ENCODE measurements around the gene RNF114. TPM values are rescaled to one million over a fixed set of nuclear protein-coding genes. Genes with fewer than 3 reads are reported as not detected.

Gene RNF114
- polyA plus RNA-seq, 1 of the 3 experiments (the other 2 are of a cell fraction), result 55.0 TPM

DNA sequence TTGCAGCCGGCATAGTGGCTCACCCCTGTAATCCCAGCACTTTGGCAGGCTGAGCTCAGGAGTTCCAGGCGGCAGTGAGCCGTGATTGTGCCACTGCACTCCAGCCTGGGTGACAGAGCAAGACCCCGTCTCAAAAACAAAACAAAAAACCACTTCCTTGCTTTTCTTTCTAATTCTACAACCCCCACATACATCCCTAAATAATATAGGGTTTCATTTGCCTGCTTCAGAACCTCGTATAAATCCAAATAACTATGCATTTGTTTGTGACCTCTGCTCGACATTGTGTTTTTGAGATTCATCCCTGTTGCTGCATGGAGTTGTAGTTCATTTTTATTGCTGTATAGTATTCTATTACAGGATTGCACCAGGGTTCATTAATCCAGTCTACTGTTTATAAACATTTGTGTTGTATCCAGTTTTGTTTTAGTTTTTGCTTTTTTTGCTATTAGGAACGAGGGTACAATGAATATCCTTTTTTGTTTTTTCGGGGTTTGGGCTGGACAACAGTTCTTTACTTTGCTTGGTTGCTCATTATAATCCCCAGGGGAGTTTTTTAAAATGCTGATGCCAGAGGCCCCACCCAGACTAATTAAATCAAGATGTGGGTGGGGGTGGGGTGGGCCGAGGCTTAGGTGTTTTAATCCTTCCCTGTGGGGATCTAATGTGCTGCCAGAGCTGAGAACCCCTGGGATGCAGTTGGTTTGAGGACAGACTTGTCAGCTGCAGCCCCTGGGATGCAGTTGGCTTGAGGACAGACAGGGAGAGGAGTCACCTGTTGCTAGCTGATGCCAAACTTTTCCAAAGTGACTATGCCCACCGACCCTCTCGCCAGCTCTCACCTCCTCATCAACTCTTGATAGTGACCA is 44.2 kb downstream of the RNF114 start:
- Histone ChIP-seq H2AFZ (ENCODE audit: low read depth) (no peak overlapping the region), H3K4me2 (no peak overlapping the region), H3K4me1 (ENCODE audit: control insufficient read depth in 1 of 2, insufficient read depth in 2 of 2, low read depth in 1 of 2, low read length in 1 of 2) (peaks cover 4 to 29% of the 10 kb centered on the region in 2 experiments; a peak in 2 of 4 replicates), H3F3A (replicated peaks; ENCODE audit: insufficient read depth) (peaks cover 13% of the 10 kb centered on the region), H3K36me3 (replicated peaks in 1 of 2; ENCODE audit: control insufficient read depth in 1 of 2, insufficient read depth in 2 of 2, low read length in 1 of 2) (peaks cover 0 to 6% of the 10 kb centered on the region in 2 experiments), H3K27ac (ENCODE audit: low read depth in 2 of 2, low read length in 1 of 2) (no peak overlapping the region), H3K9me2 (no peaks in the 10 kb centered on the region), H3K4me3 (ENCODE audit: low read depth in 2 of 2, low read length in 1 of 2) (no peak overlapping the region), H3K9ac (no peak overlapping the region), H3K9me3 (no peaks in the 10 kb centered on the region), H4K20me1 (ENCODE audit: insufficient read depth) (peaks cover 17% of the 10 kb centered on the region), H3K27me3 (ENCODE audit: insufficient read depth) (no peaks in the 10 kb centered on the region), H3K79me2 (ENCODE audit: insufficient read depth) (peaks cover 26% of the 10 kb centered on the region)
- POLR2A ChIA-PET, result no interaction called here
- 89% methylated on average over 11 of the region's 11 CpGs for WGBS (ENCODE audit: low lambda C conversion rate)
- TF ChIP-seq RFX5 (IDR thresholded peaks at IDR 0.05; ENCODE audit: low read length) (peak; percentile 53; the same call in 1 of the 2 replicates), YY1 (IDR thresholded peaks at IDR 0.05; ENCODE audit: low read depth) (no peak)
- CTCF ChIA-PET, result interaction anchor here (0.6 to 22.2 kb wide), 15 partner anchors 9 to 769 kb away, joined by 3 to 807 read pairs (median 24); partner anchors contain the start of gene RNF114
- no peak for DNase-seq

DNA sequence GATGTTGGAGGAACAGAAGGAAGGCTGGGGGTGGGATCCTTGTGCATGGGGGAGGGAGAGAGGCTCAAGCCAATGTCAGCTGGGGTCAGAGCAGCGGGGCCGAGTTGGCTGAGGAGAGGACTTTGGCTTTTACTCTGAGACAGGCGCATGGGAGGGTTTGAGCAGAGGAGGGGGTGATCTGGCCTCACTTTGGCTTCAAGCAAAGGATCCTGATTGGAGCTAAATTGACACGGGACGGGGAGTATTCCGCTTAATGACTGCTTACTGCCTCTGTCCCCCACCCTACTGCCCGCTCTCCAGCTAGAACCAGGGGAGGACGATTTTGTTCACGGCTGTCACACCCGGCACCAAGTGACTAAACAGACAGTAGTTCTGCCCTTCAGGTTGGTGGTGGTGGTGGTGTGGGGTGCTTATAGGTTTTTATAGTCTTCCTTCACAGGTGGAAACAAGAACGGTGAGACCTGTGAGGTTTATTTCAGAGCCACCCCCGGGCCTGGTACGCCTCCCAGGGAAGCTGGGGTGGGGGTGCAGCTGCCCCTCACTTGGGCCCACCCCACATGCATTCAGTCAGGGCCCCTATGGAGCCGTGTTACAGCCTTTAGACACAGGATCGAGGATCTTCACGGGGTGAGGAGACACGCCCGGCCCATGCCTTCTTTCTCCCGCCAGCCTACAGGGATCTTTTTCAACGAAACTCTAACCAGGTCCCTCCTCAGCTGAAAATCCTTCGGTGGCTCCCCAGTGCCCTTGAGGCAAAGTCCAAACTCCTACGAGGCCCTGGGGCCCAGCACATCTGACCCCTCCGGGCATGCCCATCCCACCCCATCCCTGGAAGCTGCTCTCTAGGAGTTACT is 45.2 kb downstream of the RNF114 start:
- H3F3A ChIP-seq (replicated peaks; ENCODE audit: insufficient read depth), result peaks cover 19% of the 10 kb centered on the region
- WGBS (ENCODE audit: low lambda C conversion rate), result 91% methylated on average over 23 of the region's 23 CpGs
- no peak overlapping the region for H3K4me2 ChIP-seq
- no peak for DNase-seq
- H3K9me3 ChIP-seq, result no peaks in the 10 kb centered on the region
- H3K4me3 ChIP-seq (ENCODE audit: low read depth in 2 of 2, low read length in 1 of 2), result no peak overlapping the region
- H3K27me3 ChIP-seq (ENCODE audit: insufficient read depth), result no peaks in the 10 kb centered on the region
- H3K27ac ChIP-seq (ENCODE audit: low read depth in 2 of 2, low read length in 1 of 2), result no peak overlapping the region
- CTCF ChIA-PET, result interaction anchor here (0.6 to 22.2 kb wide), 14 partner anchors 13 to 543 kb away, joined by 3 to 807 read pairs (median 4); no protein-coding TSS in a partner anchor
- no peak for TF ChIP-seq POLR2AphosphoS5 (IDR thresholded peaks at IDR 0.05; ENCODE audit: low read depth, low read length)
- no peak for TF ChIP-seq EZH2phosphoT487 (IDR thresholded peaks at IDR 0.05; ENCODE audit: borderline replicate concordance, low read depth)
- no peak for TF ChIP-seq GABPA (IDR thresholded peaks at IDR 0.05; ENCODE audit: low read depth)
- no peak for TF ChIP-seq NFIC (IDR thresholded peaks at IDR 0.05; ENCODE audit: borderline replicate concordance)
- TF ChIP-seq, protein P1, sequence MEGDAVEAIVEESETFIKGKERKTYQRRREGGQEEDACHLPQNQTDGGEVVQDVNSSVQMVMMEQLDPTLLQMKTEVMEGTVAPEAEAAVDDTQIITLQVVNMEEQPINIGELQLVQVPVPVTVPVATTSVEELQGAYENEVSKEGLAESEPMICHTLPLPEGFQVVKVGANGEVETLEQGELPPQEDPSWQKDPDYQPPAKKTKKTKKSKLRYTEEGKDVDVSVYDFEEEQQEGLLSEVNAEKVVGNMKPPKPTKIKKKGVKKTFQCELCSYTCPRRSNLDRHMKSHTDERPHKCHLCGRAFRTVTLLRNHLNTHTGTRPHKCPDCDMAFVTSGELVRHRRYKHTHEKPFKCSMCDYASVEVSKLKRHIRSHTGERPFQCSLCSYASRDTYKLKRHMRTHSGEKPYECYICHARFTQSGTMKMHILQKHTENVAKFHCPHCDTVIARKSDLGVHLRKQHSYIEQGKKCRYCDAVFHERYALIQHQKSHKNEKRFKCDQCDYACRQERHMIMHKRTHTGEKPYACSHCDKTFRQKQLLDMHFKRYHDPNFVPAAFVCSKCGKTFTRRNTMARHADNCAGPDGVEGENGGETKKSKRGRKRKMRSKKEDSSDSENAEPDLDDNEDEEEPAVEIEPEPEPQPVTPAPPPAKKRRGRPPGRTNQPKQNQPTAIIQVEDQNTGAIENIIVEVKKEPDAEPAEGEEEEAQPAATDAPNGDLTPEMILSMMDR (IDR thresholded peaks at IDR 0.05), result no peak
- TF ChIP-seq FOXJ3 (CRISPR knock-in tag; IDR thresholded peaks at IDR 0.05), result no peak
- TF ChIP-seq, protein P2, sequence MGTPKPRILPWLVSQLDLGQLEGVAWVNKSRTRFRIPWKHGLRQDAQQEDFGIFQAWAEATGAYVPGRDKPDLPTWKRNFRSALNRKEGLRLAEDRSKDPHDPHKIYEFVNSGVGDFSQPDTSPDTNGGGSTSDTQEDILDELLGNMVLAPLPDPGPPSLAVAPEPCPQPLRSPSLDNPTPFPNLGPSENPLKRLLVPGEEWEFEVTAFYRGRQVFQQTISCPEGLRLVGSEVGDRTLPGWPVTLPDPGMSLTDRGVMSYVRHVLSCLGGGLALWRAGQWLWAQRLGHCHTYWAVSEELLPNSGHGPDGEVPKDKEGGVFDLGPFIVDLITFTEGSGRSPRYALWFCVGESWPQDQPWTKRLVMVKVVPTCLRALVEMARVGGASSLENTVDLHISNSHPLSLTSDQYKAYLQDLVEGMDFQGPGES (IDR thresholded peaks at IDR 0.05; ENCODE audit: low read depth, low read length), result no peak
- no peak for TF ChIP-seq TEAD4 (IDR thresholded peaks at IDR 0.05; ENCODE audit: borderline replicate concordance, insufficient read depth)
- no peak for TF ChIP-seq ELF1 (IDR thresholded peaks at IDR 0.05)
- no peak for TF ChIP-seq FOSL2 (IDR thresholded peaks at IDR 0.05; ENCODE audit: borderline replicate concordance, low read depth)
- no peak for TF ChIP-seq GATA2 (CRISPR knock-in tag; IDR thresholded peaks at IDR 0.05)
- TF ChIP-seq, protein P3, sequence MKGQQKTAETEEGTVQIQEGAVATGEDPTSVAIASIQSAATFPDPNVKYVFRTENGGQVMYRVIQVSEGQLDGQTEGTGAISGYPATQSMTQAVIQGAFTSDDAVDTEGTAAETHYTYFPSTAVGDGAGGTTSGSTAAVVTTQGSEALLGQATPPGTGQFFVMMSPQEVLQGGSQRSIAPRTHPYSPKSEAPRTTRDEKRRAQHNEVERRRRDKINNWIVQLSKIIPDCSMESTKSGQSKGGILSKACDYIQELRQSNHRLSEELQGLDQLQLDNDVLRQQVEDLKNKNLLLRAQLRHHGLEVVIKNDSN (IDR thresholded peaks at IDR 0.05; ENCODE audit: borderline replicate concordance, low read depth), result no peak
- peaks cover 0 to 6% of the 10 kb centered on the region in 2 experiments for H3K36me3 ChIP-seq (replicated peaks in 1 of 2; ENCODE audit: control insufficient read depth in 1 of 2, insufficient read depth in 2 of 2, low read length in 1 of 2)
- no peaks in the 10 kb centered on the region for H3K9me2 ChIP-seq
- peaks cover 26% of the 10 kb centered on the region for H4K20me1 ChIP-seq (ENCODE audit: insufficient read depth)
- H2AFZ ChIP-seq (ENCODE audit: low read depth), result no peak overlapping the region
- POLR2A ChIA-PET, result interaction anchor here (0.6 to 4.2 kb wide), 4 partner anchors 8 to 88 kb away, joined by 3 to 27 read pairs (median 5); no protein-coding TSS in a partner anchor
- H3K79me2 ChIP-seq (ENCODE audit: insufficient read depth), result peaks cover 36% of the 10 kb centered on the region
- H3K9ac ChIP-seq, result no peak overlapping the region
- peaks cover 8 to 39% of the 10 kb centered on the region in 2 experiments; a peak in 3 of 4 replicates for H3K4me1 ChIP-seq (ENCODE audit: control insufficient read depth in 1 of 2, insufficient read depth in 2 of 2, low read depth in 1 of 2, low read length in 1 of 2)
